A673 (cell line): ENCODE data around the gene ZNF705A.
"Not testable (repeated sequence)": the region's sequence is repeated elsewhere in the genome, so short reads cannot be mapped to it uniquely, and the experiment has no call there.

ENCODE experiments used
- CTCF ChIP-seq: fragments of 300-800, 200-600 bp; sonication (generic); conservative IDR thresholded peaks from 2 replicates; pipeline ENCODE4 v1.5.1; 2017; ENCODE audit warnings: low read depth, mild to moderate bottlenecking, antibody characterized with exemption, low read length, moderate library complexity, mixed read lengths
- EZH2 ChIP-seq: fragments of 200-600 bp; sonication (generic); IDR thresholded peaks from 2 replicates; pipeline ENCODE4 v1.6.1; 2017; ENCODE audit warnings: borderline replicate concordance, low read depth, mild to moderate bottlenecking, mixed read lengths, antibody characterized with exemption, low read length; ENCODE audit not compliant: poor library complexity, severe bottlenecking

GRCh38 chr12:8133636-8134397 is 23.0 kb upstream of the ZNF705A start:
- not testable (repeated sequence) for TF ChIP-seq CTCF, EZH2
